Measurements from ENCODE around the gene CREBBP.
"Not testable (repeated sequence)": the region's sequence is repeated elsewhere in the genome, so short reads cannot be mapped to it uniquely, and the experiment has no call there.

CREBBP gene

GRCh38 chr16:3889059-3889458 lies 8.5 kb upstream of the CREBBP start:
- Histone ChIP-seq H3K23ac (ENCODE audit: low read length) (no peak overlapping the region), H2BK5ac (ENCODE audit: low read depth, low read length, poor library complexity) (no peak overlapping the region), H3K9ac (ENCODE audit: low read length) (no peak overlapping the region), H3K27ac (ENCODE audit: low read depth, low read length) (no peak overlapping the region), H3K4me3 (ENCODE audit: low read depth, low read length) (no peak overlapping the region), H3K4me1 (ENCODE audit: control insufficient read depth in 1 of 2, insufficient read depth in 2 of 2, low read length in 2 of 2) (no peaks in the 10 kb centered on the region), H3K79me2 (ENCODE audit: control insufficient read depth, insufficient read depth, low read length, poor library complexity) (no peaks in the 10 kb centered on the region), H3K4me2 (ENCODE audit: low read length) (no peak overlapping the region), H4K12ac (ENCODE audit: low read depth, low read length) (no peak overlapping the region), H3K27me3 (ENCODE audit: insufficient read depth, low read length) (no peaks in the 10 kb centered on the region), H4K91ac (ENCODE audit: low read depth, low read length) (no peak overlapping the region), H2BK12ac (ENCODE audit: low read length) (no peak overlapping the region), H2BK120ac (ENCODE audit: insufficient read depth, low read length, poor library complexity) (no peak overlapping the region), H3K4ac (ENCODE audit: low read depth, low read length) (no peak overlapping the region), H2AK5ac (ENCODE audit: low read length) (no peak overlapping the region), H3K18ac (ENCODE audit: low read length) (no peak overlapping the region), H2AFZ (ENCODE audit: insufficient read depth, low read length, poor library complexity) (no peak overlapping the region), H3K36me3 (ENCODE audit: control insufficient read depth in 1 of 2, insufficient read depth in 2 of 2, low read length in 2 of 2) (no peaks in the 10 kb centered on the region), H3K14ac (ENCODE audit: low read length) (no peak overlapping the region), H3K9me3 (ENCODE audit: insufficient read depth, low read depth, low read length) (no peaks in the 10 kb centered on the region), H4K8ac (ENCODE audit: low read depth, low read length) (no peak overlapping the region), H3K79me1 (ENCODE audit: low read length) (no peaks in the 10 kb centered on the region)
- no CpG with 5 or more reads among the region's 4 CpGs for WGBS (ENCODE audit: extremely low coverage, insufficient coverage, insufficient read length)
- no peak for DNase-seq

DNA sequence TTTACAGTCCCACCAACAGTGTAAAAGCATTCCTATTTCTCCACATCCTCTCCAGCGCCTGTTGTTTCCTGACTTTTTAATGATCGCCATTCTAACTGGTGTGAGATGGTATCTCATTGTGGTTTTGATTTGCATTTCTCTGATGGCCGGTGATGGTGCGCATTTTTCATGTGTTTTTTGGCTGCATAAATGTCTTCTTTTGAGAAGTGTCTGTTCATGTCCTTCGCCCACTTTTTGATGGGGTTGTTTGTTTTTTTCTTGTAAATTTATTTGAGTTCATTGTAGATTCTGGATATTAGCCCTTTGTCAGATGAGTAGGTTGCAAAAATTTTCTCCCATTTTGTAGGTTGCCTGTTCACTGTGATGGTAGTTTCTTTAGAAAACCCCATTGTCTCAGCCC lies 5.5 kb upstream of the CREBBP start:
- not testable (repeated sequence) for H4K12ac ChIP-seq (ENCODE audit: low read depth, low read length); H3K4me1 ChIP-seq (ENCODE audit: control insufficient read depth in 1 of 2, insufficient read depth in 2 of 2, low read length in 2 of 2); H2BK5ac ChIP-seq (ENCODE audit: low read depth, low read length, poor library complexity); H2AFZ ChIP-seq (ENCODE audit: insufficient read depth, low read length, poor library complexity); H3K18ac ChIP-seq (ENCODE audit: low read length); DNase-seq; H3K4ac ChIP-seq (ENCODE audit: low read depth, low read length); H3K27me3 ChIP-seq (ENCODE audit: insufficient read depth, low read length); H4K91ac ChIP-seq (ENCODE audit: low read depth, low read length); H3K79me1 ChIP-seq (ENCODE audit: low read length); H3K23ac ChIP-seq (ENCODE audit: low read length); H4K8ac ChIP-seq (ENCODE audit: low read depth, low read length); H2AK5ac ChIP-seq (ENCODE audit: low read length); H3K9me3 ChIP-seq (ENCODE audit: insufficient read depth, low read depth, low read length); H3K27ac ChIP-seq (ENCODE audit: low read depth, low read length); H3K14ac ChIP-seq (ENCODE audit: low read length); H3K4me2 ChIP-seq (ENCODE audit: low read length); H3K9ac ChIP-seq (ENCODE audit: low read length); H3K4me3 ChIP-seq (ENCODE audit: low read depth, low read length); H2BK120ac ChIP-seq (ENCODE audit: insufficient read depth, low read length, poor library complexity); H3K79me2 ChIP-seq (ENCODE audit: control insufficient read depth, insufficient read depth, low read length, poor library complexity); H3K36me3 ChIP-seq (ENCODE audit: control insufficient read depth in 1 of 2, insufficient read depth in 2 of 2, low read length in 2 of 2); H2BK12ac ChIP-seq (ENCODE audit: low read length)
- no CpG with 5 or more reads among the region's 5 CpGs for WGBS (ENCODE audit: extremely low coverage, insufficient coverage, insufficient read length)

DNA sequence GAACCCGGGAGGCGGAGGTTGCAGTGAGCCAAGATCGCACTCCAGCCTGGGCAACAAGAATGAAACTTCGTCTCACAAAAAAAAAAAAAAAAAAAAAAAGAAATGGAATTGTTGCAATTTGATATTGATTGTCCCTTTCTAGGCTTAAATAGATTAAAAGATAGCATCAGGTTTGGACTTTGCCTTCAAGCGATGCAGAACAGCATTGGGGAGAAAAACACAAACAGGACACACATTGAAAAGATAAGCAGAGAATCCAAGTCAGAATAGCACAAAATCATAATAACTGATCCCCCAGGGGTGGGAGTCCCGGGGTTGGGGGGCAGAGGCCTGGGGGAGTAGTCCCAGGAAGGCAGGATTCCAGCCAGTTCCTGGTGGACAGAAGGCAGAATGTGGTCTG lies 3.9 kb upstream of the CREBBP start:
- Histone ChIP-seq H2AFZ (ENCODE audit: insufficient read depth, low read length, poor library complexity) (no peak overlapping the region), H4K8ac (ENCODE audit: low read depth, low read length) (no peak overlapping the region), H2BK120ac (ENCODE audit: insufficient read depth, low read length, poor library complexity) (no peak overlapping the region), H2BK12ac (ENCODE audit: low read length) (no peak overlapping the region), H3K4ac (ENCODE audit: low read depth, low read length) (no peak overlapping the region), H2AK5ac (ENCODE audit: low read length) (no peak overlapping the region), H2BK5ac (ENCODE audit: low read depth, low read length, poor library complexity) (no peak overlapping the region), H4K12ac (ENCODE audit: low read depth, low read length) (no peak overlapping the region), H3K4me3 (ENCODE audit: low read depth, low read length) (no peak overlapping the region), H3K9me3 (ENCODE audit: insufficient read depth, low read depth, low read length) (no peaks in the 10 kb centered on the region), H3K4me2 (ENCODE audit: low read length) (no peak overlapping the region), H3K27ac (ENCODE audit: low read depth, low read length) (no peak overlapping the region), H3K23ac (ENCODE audit: low read length) (no peak overlapping the region), H3K4me1 (ENCODE audit: control insufficient read depth in 1 of 2, insufficient read depth in 2 of 2, low read length in 2 of 2) (peaks cover 6 to 7% of the 10 kb centered on the region in 2 experiments), H3K14ac (ENCODE audit: low read length) (no peak overlapping the region), H3K27me3 (ENCODE audit: insufficient read depth, low read length) (no peaks in the 10 kb centered on the region), H3K9ac (ENCODE audit: low read length) (no peak overlapping the region), H4K91ac (ENCODE audit: low read depth, low read length) (no peak overlapping the region), H3K18ac (ENCODE audit: low read length) (no peak overlapping the region), H3K79me2 (ENCODE audit: control insufficient read depth, insufficient read depth, low read length, poor library complexity) (peaks cover 12% of the 10 kb centered on the region), H3K36me3 (ENCODE audit: control insufficient read depth in 1 of 2, insufficient read depth in 2 of 2, low read length in 2 of 2) (no peaks in the 10 kb centered on the region), H3K79me1 (ENCODE audit: low read length) (peaks cover 13% of the 10 kb centered on the region)
- no CpG with 5 or more reads among the region's 6 CpGs for WGBS (ENCODE audit: extremely low coverage, insufficient coverage, insufficient read length)
- DNase-seq, result no peak

- no peak overlapping the region for H3K9ac ChIP-seq (ENCODE audit: low read length)
- no peak overlapping the region for H3K4ac ChIP-seq (ENCODE audit: low read depth, low read length)
- H2BK120ac ChIP-seq (ENCODE audit: insufficient read depth, low read length, poor library complexity), result no peak overlapping the region
- no CpG with 5 or more reads among the region's 3 CpGs for WGBS (ENCODE audit: extremely low coverage, insufficient coverage, insufficient read length)
- no peak overlapping the region for H3K4me3 ChIP-seq (ENCODE audit: low read depth, low read length)
- H3K14ac ChIP-seq (ENCODE audit: low read length), result no peak overlapping the region
- H4K8ac ChIP-seq (ENCODE audit: low read depth, low read length), result no peak overlapping the region
- H4K12ac ChIP-seq (ENCODE audit: low read depth, low read length), result no peak overlapping the region
- no peaks in the 10 kb centered on the region for H3K27me3 ChIP-seq (ENCODE audit: insufficient read depth, low read length)
- peaks cover 13% of the 10 kb centered on the region for H3K79me1 ChIP-seq (ENCODE audit: low read length)
- H3K79me2 ChIP-seq (ENCODE audit: control insufficient read depth, insufficient read depth, low read length, poor library complexity), result peaks cover 18% of the 10 kb centered on the region
- no peak for DNase-seq
- no peak overlapping the region for H4K91ac ChIP-seq (ENCODE audit: low read depth, low read length)
- no peak overlapping the region for H2BK5ac ChIP-seq (ENCODE audit: low read depth, low read length, poor library complexity)
- no peak overlapping the region for H2BK12ac ChIP-seq (ENCODE audit: low read length)
- H3K23ac ChIP-seq (ENCODE audit: low read length), result no peak overlapping the region
- no peaks in the 10 kb centered on the region for H3K9me3 ChIP-seq (ENCODE audit: insufficient read depth, low read depth, low read length)
- H3K4me2 ChIP-seq (ENCODE audit: low read length), result no peak overlapping the region
- no peak overlapping the region for H3K27ac ChIP-seq (ENCODE audit: low read depth, low read length)
- H3K18ac ChIP-seq (ENCODE audit: low read length), result no peak overlapping the region
- no peak overlapping the region for H2AFZ ChIP-seq (ENCODE audit: insufficient read depth, low read length, poor library complexity)
- no peak overlapping the region for H2AK5ac ChIP-seq (ENCODE audit: low read length)
- H3K36me3 ChIP-seq (ENCODE audit: control insufficient read depth in 1 of 2, insufficient read depth in 2 of 2, low read length in 2 of 2), result peaks cover 0 to under 1% of the 10 kb centered on the region in 2 experiments
- H3K4me1 ChIP-seq (ENCODE audit: control insufficient read depth in 1 of 2, insufficient read depth in 2 of 2, low read length in 2 of 2), result peaks cover 6 to 7% of the 10 kb centered on the region in 2 experiments
These were observed 2.0 kb upstream of the CREBBP start for GRCh38 chr16:3882531-3882930.
